KMS-11 (cell line): ENCODE data around the gene UBE2D2.
"Not testable (repeated sequence)": the region's sequence is repeated elsewhere in the genome, so short reads cannot be mapped to it uniquely, and the experiment has no call there.

Experiments
- H2AFZ ChIP-seq: fragments of 200-600 bp; sonication (generic); 2 replicates; pipeline ENCODE4 v1.6.1; 2016; ENCODE audit warnings: antibody characterized with exemption, mixed run types, low read depth
- H3K27ac ChIP-seq: fragments of 200-600 bp; sonication (generic); 2 replicates; pipeline ENCODE4 v1.6.1; 2016; ENCODE audit warnings: mild to moderate bottlenecking, mixed run types
- H3K27me3 ChIP-seq: fragments of 200-600 bp; sonication (generic); 2 replicates; pipeline ENCODE4 v1.6.1; 2017; ENCODE audit warnings: mild to moderate bottlenecking, low read depth, mixed run types, moderate library complexity; ENCODE audit not compliant: insufficient read depth
- H3K36me3 ChIP-seq: fragments of 200-600 bp; sonication (generic); 2 replicates; pipeline ENCODE4 v1.6.1; 2017; ENCODE audit warnings: mild to moderate bottlenecking, mixed run types; ENCODE audit not compliant: insufficient read depth
- H3K4me1 ChIP-seq: fragments of 200-600 bp; sonication (generic); 2 replicates; pipeline ENCODE4 v1.6.1; 2016; ENCODE audit warnings: mild to moderate bottlenecking, low read depth, mixed run types; ENCODE audit not compliant: poor library complexity, severe bottlenecking
- H3K4me2 ChIP-seq: fragments of 200-600 bp; sonication (generic); 2 replicates; pipeline ENCODE4 v1.7.0; 2016; ENCODE audit warnings: mild to moderate bottlenecking, mixed run types
- H3K4me3 ChIP-seq: fragments of 200-600 bp; sonication (generic); IDR thresholded peaks from 2 replicates; pipeline ENCODE4 v1.6.1; 2017; ENCODE audit warnings: low read depth, low read length, mixed read lengths; ENCODE audit not compliant: insufficient read depth
- H3K79me2 ChIP-seq: fragments of 200-600 bp; sonication (generic); 2 replicates; pipeline ENCODE4 v1.6.1; 2016; ENCODE audit warnings: low read depth, mixed run types; ENCODE audit not compliant: insufficient read depth
- H3K9ac ChIP-seq: fragments of 200-600 bp; sonication (generic); 2 replicates; pipeline ENCODE4 v1.6.1; 2016; ENCODE audit warnings: mild to moderate bottlenecking, mixed run types
- H4K20me1 ChIP-seq: fragments of 200-600 bp; sonication (generic); 2 replicates; pipeline ENCODE4 v1.6.1; 2016; ENCODE audit warnings: mild to moderate bottlenecking, mixed run types; ENCODE audit not compliant: insufficient read depth
- CTCF ChIP-seq: fragments of 200-600 bp; sonication (generic); conservative IDR thresholded peaks from 2 replicates; pipeline ENCODE4 v1.6.1; 2017; ENCODE audit warnings: low read depth, mild to moderate bottlenecking, antibody characterized with exemption, low read length, moderate library complexity, mixed read lengths

UBE2D2 gene

GRCh38 chr5:139605887-139606286, 44.7 kb downstream of the UBE2D2 start:
- H3K4me2 ChIP-seq = no peak overlapping the region
- H3K9ac ChIP-seq = no peak overlapping the region
- no peak overlapping the region for H3K4me3 ChIP-seq
- H3K36me3 ChIP-seq = peaks cover 9% of the 10 kb centered on the region; the same call in 1 of the 2 replicates
- no peaks in the 10 kb centered on the region for H3K27me3 ChIP-seq
- no peak for TF ChIP-seq CTCF
- peaks cover 3% of the 10 kb centered on the region for H3K4me1 ChIP-seq
- no peaks in the 10 kb centered on the region for H4K20me1 ChIP-seq
- H2AFZ ChIP-seq = no peak overlapping the region
- H3K27ac ChIP-seq = no peak overlapping the region
- peaks cover 41% of the 10 kb centered on the region; the same call in 1 of the 2 replicates for H3K79me2 ChIP-seq

GRCh38 chr5:139611703-139612584, 50.8 kb downstream of the UBE2D2 start:
- H3K4me3 ChIP-seq = no peak overlapping the region
- peaks cover 24% of the 10 kb centered on the region for H3K79me2 ChIP-seq
- H3K36me3 ChIP-seq = no peaks in the 10 kb centered on the region; the same call in 1 of the 2 replicates
- no peak overlapping the region for H3K9ac ChIP-seq
- TF ChIP-seq CTCF = no peak
- H3K4me2 ChIP-seq = no peak overlapping the region
- no peak overlapping the region for H2AFZ ChIP-seq
- H3K4me1 ChIP-seq = peaks cover 8% of the 10 kb centered on the region
- no peaks in the 10 kb centered on the region for H3K27me3 ChIP-seq
- H4K20me1 ChIP-seq = no peaks in the 10 kb centered on the region
- H3K27ac ChIP-seq = no peak overlapping the region

- peaks cover 4% of the 10 kb centered on the region; the same call in 1 of the 2 replicates for H3K36me3 ChIP-seq
- H3K79me2 ChIP-seq = peaks cover 5% of the 10 kb centered on the region; the same call in 1 of the 2 replicates
- H3K4me2 ChIP-seq = no peak overlapping the region
These were observed 58.7 kb downstream of the UBE2D2 start for GRCh38 chr5:139619861-139620260.

GRCh38 chr5:139625398-139625797, 64.3 kb downstream of the UBE2D2 start:
- not testable (repeated sequence) for H3K4me2 ChIP-seq, H3K9ac ChIP-seq, H3K79me2 ChIP-seq, H3K27ac ChIP-seq, H3K4me1 ChIP-seq, H3K4me3 ChIP-seq, H4K20me1 ChIP-seq, H3K36me3 ChIP-seq, H3K27me3 ChIP-seq, H2AFZ ChIP-seq

More at GRCh38 chr5:139619861-139620260, 58.7 kb downstream of the UBE2D2 start:
- H2AFZ ChIP-seq = no peak overlapping the region
- no peaks in the 10 kb centered on the region for H4K20me1 ChIP-seq
- peaks cover 8% of the 10 kb centered on the region for H3K4me1 ChIP-seq
- TF ChIP-seq CTCF = no peak
- no peak overlapping the region for H3K27ac ChIP-seq
- no peak overlapping the region for H3K9ac ChIP-seq
- H3K4me3 ChIP-seq = no peak overlapping the region
- H3K27me3 ChIP-seq = no peaks in the 10 kb centered on the region

- no peaks in the 10 kb centered on the region for H3K27me3 ChIP-seq
- no peaks in the 10 kb centered on the region for H3K79me2 ChIP-seq
- peaks cover 40% of the 10 kb centered on the region for H3K4me1 ChIP-seq
- H3K27ac ChIP-seq = no peak overlapping the region
- H3K4me3 ChIP-seq = no peak overlapping the region
- no peaks in the 10 kb centered on the region for H4K20me1 ChIP-seq
- no peak for TF ChIP-seq CTCF
- no peak overlapping the region for H2AFZ ChIP-seq
- H3K4me2 ChIP-seq = no peak overlapping the region
- peaks cover 6% of the 10 kb centered on the region; the same call in 1 of the 2 replicates for H3K36me3 ChIP-seq
- H3K9ac ChIP-seq = no peak overlapping the region
These were observed 69.7 kb downstream of the UBE2D2 start for GRCh38 chr5:139630855-139631254.
